ENCODE measurements around the gene PPP5C.
"Not testable (repeated sequence)": the region's sequence is repeated elsewhere in the genome, so short reads cannot be mapped to it uniquely, and the experiment has no call there.

PPP5C gene

GRCh38 chr19:46367426-46367825 lies 20.5 kb downstream of the PPP5C start:
- DNase-seq, result no peak

- no peak for DNase-seq
Measured at GRCh38 chr19:46368116-46368515, 21.2 kb downstream of the PPP5C start.

GRCh38 chr19:46369817-46370216 lies 22.9 kb downstream of the PPP5C start:
- DNase-seq, result no peak

- no peak for DNase-seq
Measured at GRCh38 chr19:46371371-46371901, 24.5 kb downstream of the PPP5C start.

GRCh38 chr19:46372901-46373490 lies 26.1 kb downstream of the PPP5C start:
- no peak for DNase-seq

GRCh38 chr19:46373491-46374359 lies 26.8 kb downstream of the PPP5C start:
- no peak for DNase-seq

GRCh38 chr19:46374536-46375475 lies 27.9 kb downstream of the PPP5C start:
- DNase-seq, result no peak

GRCh38 chr19:46375476-46376067 lies 28.7 kb downstream of the PPP5C start:
- not testable (repeated sequence) for DNase-seq

- no peak for DNase-seq
Measured at GRCh38 chr19:46376241-46377153, 29.6 kb downstream of the PPP5C start.

- DNase-seq, result no peak
Measured at GRCh38 chr19:46378268-46378667, 31.4 kb downstream of the PPP5C start.

GRCh38 chr19:46380690-46381089 lies 33.8 kb downstream of the PPP5C start:
- DNase-seq, result no peak

GRCh38 chr19:46381346-46381745 lies 34.5 kb downstream of the PPP5C start:
- DNase-seq, result no peak

- no peak for DNase-seq
Measured at GRCh38 chr19:46381756-46382345, 35.0 kb downstream of the PPP5C start.

- no peak for DNase-seq
Measured at GRCh38 chr19:46383171-46383815, 36.4 kb downstream of the PPP5C start.

GRCh38 chr19:46383846-46384245 lies 37.0 kb downstream of the PPP5C start:
- no peak for DNase-seq

GRCh38 chr19:46384396-46384795 lies 37.5 kb downstream of the PPP5C start:
- DNase-seq, result no peak

GRCh38 chr19:46385636-46386035 lies 38.7 kb downstream of the PPP5C start:
- no peak for DNase-seq

- DNase-seq, result no peak
Measured at GRCh38 chr19:46386151-46386550, 39.3 kb downstream of the PPP5C start.

GRCh38 chr19:46386996-46387712 lies 40.3 kb downstream of the PPP5C start:
- DNase-seq, result no peak

GRCh38 chr19:46387713-46388130 lies 40.8 kb downstream of the PPP5C start:
- DNase-seq, result no peak
